Neural crest cell (in vitro differentiated cells): ENCODE data around the gene BST1. TPM values are rescaled to one million over a fixed set of nuclear protein-coding genes. Genes with fewer than 3 reads are reported as not detected.

Experiments
- DNase-seq: peaks from one replicate; pipeline ENCODE4 v3.0.0; 2021; ENCODE audit warnings: low read depth, mixed read lengths, low spot score
- H3K27ac Mint-ChIP-seq: one replicate; pipeline ENCODE4 v1.8.0; 2021; ENCODE audit warnings: mild to moderate bottlenecking, mixed read lengths; ENCODE audit not compliant: unreplicated experiment
- H3K27me3 Mint-ChIP-seq: 2 replicates; pipeline ENCODE4 v1.8.0; 2021; ENCODE audit warnings: low read depth, mild to moderate bottlenecking, mixed read lengths
- H3K36me3 Mint-ChIP-seq: 2 replicates; pipeline ENCODE4 v1.8.0; 2021; ENCODE audit warnings: low read depth, mild to moderate bottlenecking, mixed read lengths
- H3K4me1 Mint-ChIP-seq: 2 replicates; pipeline ENCODE4 v1.8.0; 2021; ENCODE audit warnings: mixed read lengths
- H3K4me3 Mint-ChIP-seq: one replicate; pipeline ENCODE4 v1.8.0; 2021; ENCODE audit warnings: mild to moderate bottlenecking, mixed read lengths
- H3K9me3 Mint-ChIP-seq: 2 replicates; pipeline ENCODE4 v1.8.0; 2021; ENCODE audit warnings: mixed read lengths
- total RNA-seq: library from RNA; stranded (reverse); gene quantifications from 2 replicates; pipeline ENCODE4 v1.2.1, GENCODE V29; 2021
- TF ChIP-seq, protein P1 (sequence below): fragments of 200-600 bp; sonication (generic); conservative IDR thresholded peaks from 2 replicates; pipeline ENCODE4 v1.5.0; 2021; ENCODE audit warnings: antibody characterized with exemption, mild to moderate bottlenecking

Gene BST1
- total RNA-seq, 1 donor from 2014 or later, result 0.75 TPM

DNA sequence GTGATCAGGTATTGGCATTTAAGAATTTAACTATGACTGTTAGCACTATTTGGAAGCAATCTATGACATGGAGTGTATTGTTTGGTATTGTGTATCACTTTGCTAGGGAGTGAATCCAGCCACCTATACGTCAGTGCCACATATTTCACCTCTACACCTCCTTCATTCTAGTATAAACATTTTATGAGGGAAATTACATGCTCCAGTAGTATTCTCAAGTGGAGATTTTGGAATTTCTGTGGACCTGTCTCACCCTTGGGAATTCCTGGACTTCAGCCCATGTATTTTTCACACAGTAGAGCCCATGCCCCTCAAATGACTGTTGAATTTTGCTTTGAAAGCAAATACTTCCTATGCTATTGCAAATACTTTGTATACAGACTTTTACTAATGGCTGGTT is 11.3 kb downstream of the BST1 start:
- H3K27me3 Mint-ChIP-seq, result no peaks in the 10 kb centered on the region
- H3K36me3 Mint-ChIP-seq, result no peaks in the 10 kb centered on the region
- TF ChIP-seq, protein P1, sequence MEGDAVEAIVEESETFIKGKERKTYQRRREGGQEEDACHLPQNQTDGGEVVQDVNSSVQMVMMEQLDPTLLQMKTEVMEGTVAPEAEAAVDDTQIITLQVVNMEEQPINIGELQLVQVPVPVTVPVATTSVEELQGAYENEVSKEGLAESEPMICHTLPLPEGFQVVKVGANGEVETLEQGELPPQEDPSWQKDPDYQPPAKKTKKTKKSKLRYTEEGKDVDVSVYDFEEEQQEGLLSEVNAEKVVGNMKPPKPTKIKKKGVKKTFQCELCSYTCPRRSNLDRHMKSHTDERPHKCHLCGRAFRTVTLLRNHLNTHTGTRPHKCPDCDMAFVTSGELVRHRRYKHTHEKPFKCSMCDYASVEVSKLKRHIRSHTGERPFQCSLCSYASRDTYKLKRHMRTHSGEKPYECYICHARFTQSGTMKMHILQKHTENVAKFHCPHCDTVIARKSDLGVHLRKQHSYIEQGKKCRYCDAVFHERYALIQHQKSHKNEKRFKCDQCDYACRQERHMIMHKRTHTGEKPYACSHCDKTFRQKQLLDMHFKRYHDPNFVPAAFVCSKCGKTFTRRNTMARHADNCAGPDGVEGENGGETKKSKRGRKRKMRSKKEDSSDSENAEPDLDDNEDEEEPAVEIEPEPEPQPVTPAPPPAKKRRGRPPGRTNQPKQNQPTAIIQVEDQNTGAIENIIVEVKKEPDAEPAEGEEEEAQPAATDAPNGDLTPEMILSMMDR, result no peak
- H3K9me3 Mint-ChIP-seq, result no peaks in the 10 kb centered on the region
- no peak for DNase-seq
- no peak overlapping the region for H3K4me3 Mint-ChIP-seq
- H3K27ac Mint-ChIP-seq, result no peak overlapping the region
- H3K4me1 Mint-ChIP-seq, result peaks cover 9% of the 10 kb centered on the region

DNA sequence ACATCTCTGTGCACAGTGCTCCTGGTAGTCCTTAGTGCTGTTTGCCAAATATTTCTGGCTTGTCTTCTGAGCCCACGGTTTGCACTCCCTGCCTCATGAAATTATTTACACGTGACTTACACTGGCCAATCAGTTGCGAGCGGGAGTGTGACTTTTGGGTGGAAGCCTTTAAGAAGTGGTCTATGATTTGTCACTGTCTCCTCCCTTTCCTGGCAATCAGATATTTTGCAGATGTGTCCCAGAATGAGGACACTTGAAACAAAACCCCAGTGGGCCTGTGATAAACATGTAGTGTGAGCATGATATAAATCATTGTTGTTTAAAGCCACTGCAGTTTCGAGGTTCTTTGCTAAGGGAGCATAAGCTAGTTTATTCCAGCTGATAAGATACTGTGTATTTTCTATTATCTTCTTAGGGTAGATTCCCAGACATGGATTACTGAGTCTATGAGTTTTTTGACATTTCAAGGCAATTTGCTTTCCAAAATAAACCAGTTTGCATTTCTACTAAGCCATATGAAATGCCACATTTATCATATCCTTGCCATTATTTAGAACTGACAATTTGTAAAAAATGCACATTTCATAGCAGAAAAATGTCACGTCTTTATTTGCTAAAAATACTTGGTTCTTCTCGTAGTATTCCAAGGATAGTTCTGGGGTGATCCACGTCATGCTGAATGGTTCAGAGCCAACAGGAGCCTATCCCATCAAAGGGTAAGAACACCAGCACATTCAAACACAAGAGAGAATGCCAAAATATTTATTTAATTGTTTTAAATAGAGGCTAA is 12.0 kb downstream of the BST1 start:
- DNase-seq, result no peak
- no peak overlapping the region for H3K4me3 Mint-ChIP-seq
- no peaks in the 10 kb centered on the region for H3K27me3 Mint-ChIP-seq
- peaks cover 4% of the 10 kb centered on the region for H3K4me1 Mint-ChIP-seq
- TF ChIP-seq, protein P1, result no peak
- H3K27ac Mint-ChIP-seq, result no peak overlapping the region
- H3K36me3 Mint-ChIP-seq, result no peaks in the 10 kb centered on the region
- no peaks in the 10 kb centered on the region for H3K9me3 Mint-ChIP-seq

DNA sequence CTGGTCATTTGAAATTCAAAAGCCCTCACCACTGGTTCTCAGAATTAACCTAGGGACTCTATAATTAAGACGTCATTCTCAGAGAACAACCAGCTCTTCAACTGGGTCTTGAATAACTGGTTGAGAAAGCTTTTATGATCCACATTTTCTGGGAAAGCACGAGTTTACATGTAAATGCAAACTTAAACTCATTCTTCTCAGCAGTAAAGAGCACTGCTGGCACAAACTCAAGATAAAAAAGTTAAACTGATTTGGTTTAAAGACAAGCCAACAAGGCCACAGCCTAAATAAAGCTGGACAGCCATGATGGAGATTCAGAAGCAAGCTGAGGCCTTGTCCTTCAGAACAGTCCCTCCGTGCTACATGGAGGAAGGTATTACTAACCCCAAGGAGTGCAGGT is 13.2 kb downstream of the BST1 start:
- Mint-ChIP-seq H3K4me1 (no peaks in the 10 kb centered on the region), H3K9me3 (no peaks in the 10 kb centered on the region), H3K4me3 (no peak overlapping the region), H3K36me3 (no peaks in the 10 kb centered on the region), H3K27ac (no peak overlapping the region), H3K27me3 (no peaks in the 10 kb centered on the region)
- TF ChIP-seq, protein P1, result no peak
- no peak for DNase-seq

DNA sequence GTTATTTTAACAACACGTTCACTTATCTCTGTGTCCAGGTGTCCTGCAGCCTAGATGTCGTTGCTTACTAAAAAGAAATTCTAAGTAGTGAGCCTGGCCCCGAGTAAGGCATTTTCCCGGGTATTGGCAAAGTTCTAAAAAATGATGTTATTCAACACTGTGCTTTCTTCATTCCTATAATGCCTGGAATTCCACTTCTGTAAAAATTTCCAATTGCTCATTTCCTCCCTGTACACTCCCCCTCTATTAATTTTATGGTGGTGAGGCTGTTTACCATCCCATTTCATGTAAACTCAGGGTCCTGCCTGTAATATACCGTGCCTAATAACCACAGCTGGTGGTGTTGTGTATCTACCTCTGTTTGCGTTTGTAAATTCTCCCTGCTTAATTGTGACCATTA is 14.2 kb downstream of the BST1 start:
- H3K27me3 Mint-ChIP-seq, result no peaks in the 10 kb centered on the region
- H3K4me1 Mint-ChIP-seq, result no peaks in the 10 kb centered on the region
- no peak for DNase-seq
- no peak overlapping the region for H3K27ac Mint-ChIP-seq
- no peaks in the 10 kb centered on the region for H3K9me3 Mint-ChIP-seq
- TF ChIP-seq, protein P1, result no peak
- no peaks in the 10 kb centered on the region for H3K36me3 Mint-ChIP-seq
- no peak overlapping the region for H3K4me3 Mint-ChIP-seq

DNA sequence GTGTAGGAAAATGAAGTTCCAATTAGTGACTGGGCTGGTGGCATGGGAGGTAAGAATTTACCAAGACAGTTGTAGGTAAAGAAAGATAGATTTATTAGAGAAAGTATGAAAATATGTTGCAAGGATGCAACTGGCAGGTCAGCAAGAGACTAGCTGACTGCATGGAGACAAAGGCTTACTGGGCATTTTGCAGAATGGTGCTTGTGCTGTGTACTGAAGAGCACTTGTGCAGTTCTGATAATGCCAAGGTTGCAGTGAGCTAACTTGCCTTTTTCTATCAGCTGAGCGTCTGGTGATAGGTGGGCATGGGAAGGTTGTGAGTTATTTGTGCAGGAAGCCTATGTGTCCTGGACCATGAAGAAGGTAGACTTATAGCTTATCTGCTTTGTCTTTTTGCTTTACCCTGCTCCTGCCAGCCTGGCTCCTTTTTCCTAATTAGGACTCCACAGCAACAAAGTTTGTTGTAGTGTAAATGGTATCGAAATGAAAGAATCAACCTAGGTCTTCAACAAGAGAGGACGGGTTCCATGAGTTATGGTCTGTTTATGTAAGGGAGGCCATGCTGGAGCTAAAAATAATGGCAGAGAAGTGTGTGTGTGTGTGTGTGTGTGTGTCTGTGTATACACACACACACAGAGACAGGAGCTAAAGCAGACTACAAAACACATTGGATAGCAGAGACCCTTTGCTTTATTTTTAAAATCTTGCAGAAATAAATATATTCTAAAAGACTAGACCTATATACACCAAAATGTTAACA is 15.0 kb downstream of the BST1 start:
- no peak overlapping the region for H3K27ac Mint-ChIP-seq
- H3K36me3 Mint-ChIP-seq, result no peaks in the 10 kb centered on the region
- H3K9me3 Mint-ChIP-seq, result no peaks in the 10 kb centered on the region
- no peaks in the 10 kb centered on the region for H3K27me3 Mint-ChIP-seq
- TF ChIP-seq, protein P1, result no peak
- no peaks in the 10 kb centered on the region for H3K4me1 Mint-ChIP-seq
- H3K4me3 Mint-ChIP-seq, result no peak overlapping the region
- no peak for DNase-seq
